ENCODE data around the gene P2RX3. TPM values are rescaled to one million over a fixed set of nuclear protein-coding genes. Genes with fewer than 3 reads are reported as not detected.

P2RX3 gene
- total RNA-seq, 2 experiments from 2014 or later, result not detected

GRCh38 chr11:57310091-57310490, 28.1 kb upstream of the P2RX3 start:
- POLR2A ChIA-PET, result no interaction called here
- H3K4me1 ChIP-seq (ENCODE audit: insufficient read depth, low read length), result peaks cover 15% of the 10 kb centered on the region
- Mint-ChIP-seq H3K36me3 (ENCODE audit: low read depth) (no peaks in the 10 kb centered on the region), H3K27ac (no peak overlapping the region), H3K4me1 (ENCODE audit: low read depth) (peaks cover 13% of the 10 kb centered on the region), H3K4me3 (no peak overlapping the region), H3K9me3 (no peaks in the 10 kb centered on the region), H3K27me3 (no peaks in the 10 kb centered on the region)
- CTCF ChIA-PET, result no interaction called here
- H3K27ac ChIP-seq (ENCODE audit: low read depth in 1 of 2, low read length in 2 of 2), result no peak overlapping the region
- peaks cover 5% of the 10 kb centered on the region for H3K36me3 ChIP-seq (ENCODE audit: insufficient read depth, low read length)
- no peak overlapping the region for H3K4me3 ChIP-seq (ENCODE audit: low read length)
- TF ChIP-seq CTCF (IDR thresholded peaks at IDR 0.05), result no peak
- no peak for ATAC-seq (ENCODE audit: poor library complexity)
- intact Hi-C loops (cut with DNase I, micrococcal nuclease), result no loop called here
- H3K9me3 ChIP-seq (ENCODE audit: control insufficient read depth in 1 of 2, insufficient read depth in 1 of 2, low read length in 2 of 2), result no peaks in the 10 kb centered on the region
- H3K27me3 ChIP-seq (ENCODE audit: control insufficient read depth in 1 of 2, insufficient read depth in 2 of 2, low read length in 2 of 2), result no peaks in the 10 kb centered on the region
- DNase-seq, result no peak

- no peak for ATAC-seq (ENCODE audit: poor library complexity)
- Mint-ChIP-seq H3K4me1 (ENCODE audit: low read depth) (peaks cover 13% of the 10 kb centered on the region), H3K27me3 (no peaks in the 10 kb centered on the region), H3K9me3 (no peaks in the 10 kb centered on the region), H3K4me3 (peak overlapping the region; percentile 13), H3K36me3 (ENCODE audit: low read depth) (no peaks in the 10 kb centered on the region), H3K27ac (no peak overlapping the region)
- Histone ChIP-seq H3K27ac (ENCODE audit: low read depth in 1 of 2, low read length in 2 of 2) (no peak overlapping the region), H3K4me1 (ENCODE audit: insufficient read depth, low read length) (peaks cover 17% of the 10 kb centered on the region), H3K27me3 (ENCODE audit: control insufficient read depth in 1 of 2, insufficient read depth in 2 of 2, low read length in 2 of 2) (no peaks in the 10 kb centered on the region), H3K9me3 (ENCODE audit: control insufficient read depth in 1 of 2, insufficient read depth in 1 of 2, low read length in 2 of 2) (no peaks in the 10 kb centered on the region), H3K4me3 (ENCODE audit: low read length) (no peak overlapping the region), H3K36me3 (ENCODE audit: insufficient read depth, low read length) (peaks cover 7% of the 10 kb centered on the region)
- DNase-seq, result no peak
- no peak for TF ChIP-seq CTCF (IDR thresholded peaks at IDR 0.05)
- ChIA-PET CTCF (no interaction called here), POLR2A (no interaction called here)
- intact Hi-C loops (cut with DNase I, micrococcal nuclease), result no loop called here
Measured at GRCh38 chr11:57310630-57311086, 27.5 kb upstream of the P2RX3 start.

GRCh38 chr11:57311109-57311936, 26.8 kb upstream of the P2RX3 start:
- ATAC-seq (ENCODE audit: poor library complexity), result peak; percentile 72
- POLR2A ChIA-PET, result interaction anchor here (1.0 to 1.6 kb wide), 4 partner anchors 10 to 24 kb away, joined by 3 to 6 read pairs (median 4); no protein-coding TSS in a partner anchor

More at GRCh38 chr11:57311109-57311936, 26.8 kb upstream of the P2RX3 start:
- no peaks in the 10 kb centered on the region for H3K36me3 Mint-ChIP-seq (ENCODE audit: low read depth)
- peak in 11 of 14 experiments; percentile 20 to 75 (median 37) for DNase-seq
- H3K27me3 Mint-ChIP-seq, result no peaks in the 10 kb centered on the region
- H3K4me1 Mint-ChIP-seq (ENCODE audit: low read depth), result peaks cover 13% of the 10 kb centered on the region
- intact Hi-C loops (cut with DNase I, micrococcal nuclease), result no loop called here
- no peaks in the 10 kb centered on the region for H3K27me3 ChIP-seq (ENCODE audit: control insufficient read depth in 1 of 2, insufficient read depth in 2 of 2, low read length in 2 of 2)
- H3K9me3 Mint-ChIP-seq, result no peaks in the 10 kb centered on the region
- peaks cover 18% of the 10 kb centered on the region for H3K4me1 ChIP-seq (ENCODE audit: insufficient read depth, low read length)
- no peaks in the 10 kb centered on the region for H3K9me3 ChIP-seq (ENCODE audit: control insufficient read depth in 1 of 2, insufficient read depth in 1 of 2, low read length in 2 of 2)
- no peak for TF ChIP-seq CTCF (IDR thresholded peaks at IDR 0.05)
- peaks cover 7% of the 10 kb centered on the region for H3K36me3 ChIP-seq (ENCODE audit: insufficient read depth, low read length)
- H3K27ac ChIP-seq (ENCODE audit: low read depth in 1 of 2, low read length in 2 of 2), result no peak overlapping the region
- H3K4me3 Mint-ChIP-seq, result peak overlapping the region; percentile 34
- CTCF ChIA-PET, result no interaction called here
- H3K27ac Mint-ChIP-seq, result no peak overlapping the region
- peak overlapping the region; percentile 29 for H3K4me3 ChIP-seq (ENCODE audit: low read length)
